HL-60/S4 (cell line): ENCODE data around the gene GAMT.

Experiments used
- in situ Hi-C: fragments of 300-500 bp; cut with MboI; formaldehyde crosslinking; loops from 2 replicates; pipeline ENCODE4 v1.14.3; 2022; ENCODE audit warnings: low sequenced_read_pairs

The GAMT gene

DNA sequence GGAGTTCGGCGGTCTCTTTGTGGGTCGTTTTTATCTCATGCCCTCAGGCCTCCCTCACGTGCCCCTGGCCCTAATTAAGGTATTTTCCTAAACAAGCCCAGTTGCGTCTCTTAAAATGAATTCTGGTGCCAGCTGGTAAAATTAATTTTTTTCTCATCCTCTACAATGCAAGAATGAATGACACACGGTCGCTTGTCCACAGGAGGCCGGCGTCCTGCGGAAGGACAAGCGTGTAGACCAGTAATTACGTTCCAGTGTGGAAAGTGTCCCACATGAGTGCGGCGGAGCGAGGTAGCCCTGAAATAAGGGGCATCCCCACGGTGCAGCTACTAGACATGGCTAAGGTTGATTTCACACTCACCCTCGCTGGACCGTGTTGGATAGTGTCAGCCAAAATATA, 52.1 kb downstream of the GAMT start:
- in situ Hi-C loops, result no loop called here
